Stimulated activated CD4-positive, alpha-beta T cell treated with anti-CD3 and anti-CD28 coated beads, Interleukin-4, amount 100 ng/mL, for 4 hours (primary cell): ENCODE measurements around the gene NEUROD2.

Source experiments
- DNase-seq, 2 experiments: peaks; one replicate each; pipeline ENCODE4 v3.0.0-alpha.2; 2020

The NEUROD2 gene

GRCh38 chr17:39618246-39618913, 10.7 kb upstream of the NEUROD2 start:
- no peak for DNase-seq

GRCh38 chr17:39617446-39618245, 9.9 kb upstream of the NEUROD2 start:
- peak; percentile 43 to 60 for DNase-seq

- no peak for DNase-seq
These were observed 9.4 kb upstream of the NEUROD2 start for GRCh38 chr17:39617100-39617445.

GRCh38 chr17:39615434-39615833, 7.7 kb upstream of the NEUROD2 start:
- no peak for DNase-seq

- DNase-seq: no peak
These were observed 6.9 kb upstream of the NEUROD2 start for GRCh38 chr17:39614545-39615157.

GRCh38 chr17:39612935-39613464, 5.3 kb upstream of the NEUROD2 start:
- no peak for DNase-seq

- DNase-seq: no peak
These were observed 4.7 kb upstream of the NEUROD2 start for GRCh38 chr17:39612291-39612894.

- DNase-seq: no peak
These were observed 3.8 kb upstream of the NEUROD2 start for GRCh38 chr17:39611401-39612112.

- no peak for DNase-seq
These were observed 1.8 kb upstream of the NEUROD2 start for GRCh38 chr17:39609416-39610025.

GRCh38 chr17:39608142-39608981, 642 bp upstream of the NEUROD2 start:
- no peak for DNase-seq

GRCh38 chr17:39607057-39607850, 466 bp downstream of the NEUROD2 start:
- DNase-seq: no peak

GRCh38 chr17:39606434-39607056, 1.2 kb downstream of the NEUROD2 start:
- no peak for DNase-seq

- no peak for DNase-seq
These were observed 2.0 kb downstream of the NEUROD2 start for GRCh38 chr17:39605492-39606433.

GRCh38 chr17:39604911-39605491, 2.7 kb downstream of the NEUROD2 start:
- DNase-seq: no peak

GRCh38 chr17:39603304-39604016, 4.3 kb downstream of the NEUROD2 start:
- DNase-seq: peak in 1 of 2 experiments; percentile 9

- no peak for DNase-seq
These were observed 5.0 kb downstream of the NEUROD2 start for GRCh38 chr17:39602533-39603303.
